Adipocyte (in vitro differentiated cells): ENCODE measurements around the gene CDC20.

Experiments
- DNase-seq: peaks from one replicate; pipeline ENCODE4 v3.0.0-alpha.2; 2015; ENCODE audit warnings: low read depth
- H3K27me3 ChIP-seq: replicated peaks from 2 replicates; pipeline ENCODE4 v1.7.0; 2013; ENCODE audit warnings: mild to moderate bottlenecking, low read length, moderate library complexity; ENCODE audit not compliant: control insufficient read depth, insufficient read depth
- H3K36me3 ChIP-seq: 2 replicates; pipeline ENCODE4 v1.7.0; 2013; ENCODE audit warnings: low read length, mild to moderate bottlenecking, moderate library complexity; ENCODE audit not compliant: control insufficient read depth, insufficient read depth, severe bottlenecking
- H3K4me1 ChIP-seq: 2 replicates; pipeline ENCODE4 v1.7.0; 2013; ENCODE audit warnings: mild to moderate bottlenecking, low read length, moderate library complexity; ENCODE audit not compliant: control insufficient read depth, insufficient read depth
- H3K4me3 ChIP-seq: 2 replicates; pipeline ENCODE4 v1.7.0; 2013; ENCODE audit warnings: mild to moderate bottlenecking, low read length, moderate library complexity
- H3K9ac ChIP-seq: 2 replicates; pipeline ENCODE4 v1.7.0; 2013; ENCODE audit warnings: mild to moderate bottlenecking, low read length, moderate library complexity
- H3K9me3 ChIP-seq: 2 replicates; pipeline ENCODE4 v1.7.0; 2013; ENCODE audit warnings: mild to moderate bottlenecking, low read length, moderate library complexity; ENCODE audit not compliant: control insufficient read depth

CDC20 gene

DNA sequence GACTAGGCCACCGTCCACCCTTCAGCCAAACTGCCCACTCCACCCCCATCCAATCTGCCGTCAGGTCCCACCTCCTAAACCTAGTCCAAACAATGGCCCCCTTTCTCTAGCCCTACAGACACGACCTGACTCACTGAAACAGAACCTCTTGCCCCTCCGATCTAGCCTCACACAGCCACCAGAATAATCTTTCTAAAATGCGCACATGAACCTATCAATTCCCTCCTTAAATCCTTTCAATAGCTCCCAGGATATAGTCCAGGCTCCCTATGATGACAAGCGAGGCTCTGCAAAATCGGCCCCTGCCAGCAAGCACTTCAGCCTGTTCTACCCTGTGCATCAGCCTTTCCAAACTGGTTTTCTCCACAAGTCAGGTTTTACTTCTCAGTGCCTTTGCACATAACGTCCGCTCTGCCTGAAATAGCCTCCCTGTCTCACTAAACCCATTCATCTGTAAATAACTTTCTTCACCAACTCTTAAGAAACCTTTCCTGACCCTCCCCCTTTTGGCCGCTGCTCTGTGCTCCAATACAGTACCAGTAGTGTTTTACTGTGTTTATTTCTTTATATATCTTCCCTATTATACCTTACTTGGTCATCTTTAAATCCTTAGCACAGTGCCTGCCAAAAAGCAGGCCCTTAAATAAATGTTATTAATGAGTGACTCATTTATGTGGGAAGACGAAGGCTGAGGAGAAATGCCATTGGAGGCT is 9.0 kb upstream of the CDC20 start:
- no peaks in the 10 kb centered on the region for H3K27me3 ChIP-seq
- H3K36me3 ChIP-seq: no peaks in the 10 kb centered on the region
- peaks cover 22% of the 10 kb centered on the region for H3K4me1 ChIP-seq
- H3K4me3 ChIP-seq: peak overlapping the region; percentile 75
- H3K9me3 ChIP-seq: no peaks in the 10 kb centered on the region
- H3K9ac ChIP-seq: peak overlapping the region; percentile 77
- no peak for DNase-seq

DNA sequence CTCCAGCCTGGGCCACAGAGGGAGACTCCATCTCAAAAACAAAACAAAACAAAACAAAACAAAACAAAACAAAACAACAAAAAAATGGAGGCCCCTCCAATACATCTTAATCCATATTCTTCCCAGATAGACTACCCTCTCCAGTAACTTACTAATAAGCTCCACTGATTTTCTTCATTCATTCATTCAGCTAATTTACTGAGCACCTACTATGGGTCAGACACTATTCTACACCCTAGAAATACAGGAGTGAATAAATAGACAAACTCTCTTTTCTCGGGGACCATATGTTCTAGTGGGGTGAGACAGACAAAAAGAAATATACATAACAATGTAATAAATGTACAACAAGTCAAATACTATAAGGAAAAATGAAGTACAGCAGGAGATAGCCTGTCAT is 7.8 kb upstream of the CDC20 start:
- Histone ChIP-seq H3K9me3 (no peaks in the 10 kb centered on the region), H3K9ac (no peak overlapping the region), H3K27me3 (no peaks in the 10 kb centered on the region), H3K36me3 (no peaks in the 10 kb centered on the region), H3K4me3 (no peak overlapping the region), H3K4me1 (peaks cover 10% of the 10 kb centered on the region)
- DNase-seq: no peak

DNA sequence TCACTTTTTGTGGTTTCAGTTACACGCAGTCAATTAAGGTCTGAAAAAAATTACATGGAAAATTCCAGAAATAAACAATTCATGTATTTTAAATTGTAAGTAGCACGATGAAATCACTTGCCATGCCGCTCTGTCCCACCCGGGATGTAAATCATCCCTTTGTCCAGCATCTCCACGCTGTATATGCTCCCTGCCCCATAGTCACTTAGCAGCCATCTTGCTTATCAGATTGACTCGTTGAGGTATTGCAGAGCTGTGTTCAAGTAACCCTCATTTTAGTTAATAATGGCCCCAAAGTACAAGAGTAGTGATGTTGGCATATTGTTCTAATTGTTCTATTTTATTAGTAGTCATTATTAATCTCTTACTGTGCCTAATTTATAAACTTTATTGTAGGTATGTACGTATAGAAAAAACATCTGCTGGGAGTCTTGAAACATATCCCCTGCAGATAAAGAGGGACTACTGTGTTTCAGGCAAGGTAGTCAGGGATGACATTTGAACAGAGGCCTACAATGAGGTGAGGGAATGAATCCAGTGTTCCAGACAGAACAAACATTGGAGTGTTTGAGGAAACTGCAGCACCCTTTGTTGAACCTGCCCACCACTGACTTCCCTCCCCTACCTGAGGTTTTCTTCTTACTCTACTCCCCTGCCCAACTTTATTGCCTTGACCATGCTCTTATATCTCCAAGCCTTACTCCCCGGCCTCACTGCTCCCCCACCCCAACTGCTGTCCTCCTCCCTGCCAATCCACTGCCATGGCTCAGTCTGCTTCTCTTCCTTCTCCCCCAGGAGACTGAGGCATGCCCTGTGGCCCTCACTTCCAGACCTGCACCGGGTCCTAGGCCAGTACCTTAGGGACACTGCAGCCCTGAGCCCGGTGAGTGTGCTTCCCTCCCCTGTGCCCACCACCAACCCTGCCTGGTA is 7.1 kb upstream of the CDC20 start:
- Histone ChIP-seq H3K36me3 (no peaks in the 10 kb centered on the region), H3K9ac (no peak overlapping the region)

DNA sequence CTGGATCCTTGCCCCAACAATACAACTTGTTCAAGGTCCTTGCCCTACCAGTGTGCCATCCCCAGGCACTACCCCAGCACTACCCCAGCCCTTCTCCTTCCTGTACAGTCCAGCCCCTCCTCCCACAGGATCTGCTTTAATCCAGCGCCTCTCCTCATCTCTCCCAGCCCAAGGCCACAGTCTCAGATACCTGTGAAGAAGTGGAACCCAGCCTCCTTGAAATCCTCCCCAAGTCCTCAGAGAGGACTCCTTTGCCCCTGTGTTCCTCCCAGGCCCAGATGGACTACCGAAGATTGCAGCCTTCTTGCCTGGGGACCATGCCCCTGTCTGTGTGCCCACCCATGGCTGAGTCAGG is 6.5 kb upstream of the CDC20 start:
- no peak overlapping the region for H3K4me3 ChIP-seq
- DNase-seq: no peak
- no peak overlapping the region for H3K9ac ChIP-seq
- H3K36me3 ChIP-seq: no peaks in the 10 kb centered on the region
- no peaks in the 10 kb centered on the region for H3K9me3 ChIP-seq
- H3K27me3 ChIP-seq: no peaks in the 10 kb centered on the region
- H3K4me1 ChIP-seq: peaks cover 9% of the 10 kb centered on the region

More for the DNA sequence above, 7.1 kb upstream of the CDC20 start:
- no peak for DNase-seq
- H3K27me3 ChIP-seq: no peaks in the 10 kb centered on the region
- H3K4me1 ChIP-seq: peaks cover 9% of the 10 kb centered on the region
- H3K9me3 ChIP-seq: no peaks in the 10 kb centered on the region
- H3K4me3 ChIP-seq: no peak overlapping the region

DNA sequence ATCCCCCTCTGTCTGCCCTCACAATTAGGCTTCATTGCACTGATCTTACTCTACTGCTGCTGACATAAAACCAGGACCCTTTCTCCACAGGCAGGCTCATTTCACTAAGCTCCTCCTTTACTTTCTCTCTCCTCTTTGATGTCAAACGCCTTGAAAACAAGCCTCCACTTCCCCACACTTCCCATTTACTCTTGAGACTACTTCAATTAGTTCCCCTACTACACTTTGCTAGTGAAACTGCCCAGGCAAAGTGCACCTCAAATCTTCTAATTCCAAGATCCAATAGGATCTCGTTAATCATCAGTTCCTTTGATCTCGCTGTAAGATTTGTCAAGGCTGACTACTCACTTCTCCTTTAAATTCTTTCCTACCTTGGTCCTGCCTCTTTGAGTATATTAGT is 5.9 kb upstream of the CDC20 start:
- Histone ChIP-seq H3K4me3 (no peak overlapping the region), H3K4me1 (peaks cover 12% of the 10 kb centered on the region), H3K9ac (no peak overlapping the region), H3K36me3 (no peaks in the 10 kb centered on the region), H3K27me3 (no peaks in the 10 kb centered on the region), H3K9me3 (no peaks in the 10 kb centered on the region)
- DNase-seq: no peak

DNA sequence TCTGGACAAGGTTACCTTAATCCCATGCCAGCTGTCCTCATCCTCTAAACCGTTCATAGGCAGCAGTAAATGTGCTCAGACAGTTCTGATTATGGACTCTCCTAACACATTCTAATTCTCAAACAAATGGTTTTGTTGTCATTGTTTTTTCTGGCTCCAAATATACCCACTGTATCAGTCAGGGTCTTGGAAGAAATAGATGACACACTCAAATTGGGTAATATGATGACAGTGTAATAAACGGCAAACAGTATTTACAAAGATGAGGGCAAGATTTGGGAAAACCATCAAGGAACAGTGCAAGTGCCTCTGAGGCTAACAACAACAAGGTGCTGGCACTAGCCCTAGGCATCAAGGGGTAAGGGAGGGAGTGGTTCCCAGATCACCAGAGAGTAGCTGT is 4.3 kb upstream of the CDC20 start:
- no peaks in the 10 kb centered on the region for H3K9me3 ChIP-seq
- no peak overlapping the region for H3K4me3 ChIP-seq
- H3K27me3 ChIP-seq: no peaks in the 10 kb centered on the region
- H3K36me3 ChIP-seq: no peaks in the 10 kb centered on the region
- peaks cover 12% of the 10 kb centered on the region for H3K4me1 ChIP-seq
- no peak for DNase-seq
- no peak overlapping the region for H3K9ac ChIP-seq

DNA sequence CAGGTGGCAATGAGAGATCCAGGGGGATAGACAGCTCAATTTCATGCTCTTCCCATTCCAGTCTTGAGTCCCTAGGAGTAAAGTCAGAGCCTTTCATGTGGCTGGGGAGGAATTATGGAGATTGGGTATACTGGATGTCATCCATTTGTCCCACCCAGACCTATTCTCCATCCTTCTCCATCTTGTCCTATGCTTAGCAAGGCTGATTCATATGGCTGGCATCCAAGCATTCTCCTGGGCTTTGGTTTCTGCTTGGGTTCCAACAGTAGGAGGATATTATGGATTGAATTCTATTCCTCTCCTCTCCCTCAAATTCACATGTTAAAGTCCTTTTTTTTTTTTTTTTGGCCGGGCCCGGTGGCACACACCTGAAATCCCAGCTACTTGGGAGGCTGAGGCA is 3.8 kb upstream of the CDC20 start:
- Histone ChIP-seq H3K36me3 (no peaks in the 10 kb centered on the region), H3K27me3 (no peaks in the 10 kb centered on the region), H3K9ac (no peak overlapping the region), H3K9me3 (no peaks in the 10 kb centered on the region), H3K4me1 (peaks cover 8% of the 10 kb centered on the region), H3K4me3 (no peak overlapping the region)
- DNase-seq: no peak

DNA sequence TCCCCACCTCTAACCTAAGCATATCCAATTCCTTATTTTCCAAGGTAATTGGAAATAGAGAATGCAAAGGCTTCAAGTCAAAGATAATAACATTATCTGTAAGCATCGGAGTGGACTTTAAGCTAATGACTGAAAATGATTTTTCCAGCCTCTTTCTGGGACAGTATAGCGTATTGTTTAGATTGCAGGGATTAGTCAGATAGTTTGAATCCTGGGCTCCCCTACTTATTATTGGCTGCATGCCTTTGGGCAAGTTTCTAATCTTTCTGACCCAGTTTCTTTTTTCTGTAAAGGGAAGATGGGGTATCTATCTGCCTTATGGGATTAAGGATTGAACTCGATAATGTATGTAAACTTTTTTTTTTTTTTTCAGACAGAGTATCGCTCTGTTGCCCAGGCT is 1.5 kb upstream of the CDC20 start:
- no peak for DNase-seq
- Histone ChIP-seq H3K27me3 (no peaks in the 10 kb centered on the region), H3K4me1 (peaks cover 7% of the 10 kb centered on the region), H3K9me3 (no peaks in the 10 kb centered on the region), H3K9ac (no peak overlapping the region), H3K36me3 (peaks cover 14% of the 10 kb centered on the region), H3K4me3 (no peak overlapping the region)

DNA sequence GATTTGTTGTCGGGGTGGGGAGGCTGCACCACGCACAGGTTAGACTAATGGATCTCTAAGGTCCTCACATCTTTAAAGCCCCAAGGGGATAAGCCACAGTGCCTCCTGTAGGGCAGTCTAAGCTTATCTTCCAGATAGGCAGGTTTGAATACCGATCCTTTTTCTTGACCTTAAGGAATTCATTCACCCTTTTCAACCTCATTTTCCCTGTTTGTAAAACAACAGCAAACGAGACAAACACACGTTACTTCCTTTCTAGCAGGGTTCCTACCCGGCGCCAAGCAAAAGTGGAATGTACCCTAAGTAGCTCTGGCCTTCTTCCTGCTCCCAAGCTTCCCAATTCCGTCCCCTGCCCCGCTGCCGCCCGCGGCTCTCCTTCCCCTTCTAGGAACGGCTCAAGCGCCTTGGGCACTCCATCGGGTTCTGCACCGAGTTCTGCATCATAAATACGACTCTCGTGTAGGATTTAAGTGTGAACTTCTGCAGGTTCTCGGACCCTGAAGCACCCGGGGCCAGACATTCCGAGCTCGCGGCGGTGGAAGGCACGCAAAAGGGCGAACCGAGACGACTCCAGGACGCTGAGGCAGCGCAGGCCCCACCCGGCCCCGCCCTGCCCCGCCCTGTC is 548 bp upstream of the CDC20 start:
- H3K36me3 ChIP-seq: peaks cover 24% of the 10 kb centered on the region
- peak overlapping the region; percentile 98 for H3K9ac ChIP-seq
- DNase-seq: no peak

DNA sequence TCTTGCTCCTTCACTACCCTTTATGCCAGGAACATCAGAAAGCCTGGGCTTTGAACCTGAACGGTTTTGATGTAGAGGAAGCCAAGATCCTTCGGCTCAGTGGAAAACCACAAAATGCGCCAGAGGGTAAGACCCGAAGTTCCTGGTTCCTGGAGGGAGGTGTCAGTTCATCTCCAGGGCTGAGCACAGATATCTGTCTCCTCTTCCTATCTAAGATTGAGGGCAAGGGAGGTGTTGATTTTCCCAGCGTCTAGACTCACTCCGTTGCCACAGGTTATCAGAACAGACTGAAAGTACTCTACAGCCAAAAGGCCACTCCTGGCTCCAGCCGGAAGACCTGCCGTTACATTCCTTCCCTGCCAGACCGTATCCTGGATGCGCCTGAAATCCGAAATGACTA is 915 bp downstream of the CDC20 start:
- Histone ChIP-seq H3K9me3 (no peaks in the 10 kb centered on the region), H3K27me3 (no peaks in the 10 kb centered on the region), H3K4me3 (peak overlapping the region; percentile 81), H3K4me1 (peaks cover 22% of the 10 kb centered on the region), H3K36me3 (peaks cover 39% of the 10 kb centered on the region), H3K9ac (peak overlapping the region; percentile 39)
- no peak for DNase-seq

More for the DNA sequence above, 548 bp upstream of the CDC20 start:
- Histone ChIP-seq H3K27me3 (no peaks in the 10 kb centered on the region), H3K4me1 (peaks cover 12% of the 10 kb centered on the region), H3K9me3 (no peaks in the 10 kb centered on the region), H3K4me3 (peak overlapping the region; percentile 91)

DNA sequence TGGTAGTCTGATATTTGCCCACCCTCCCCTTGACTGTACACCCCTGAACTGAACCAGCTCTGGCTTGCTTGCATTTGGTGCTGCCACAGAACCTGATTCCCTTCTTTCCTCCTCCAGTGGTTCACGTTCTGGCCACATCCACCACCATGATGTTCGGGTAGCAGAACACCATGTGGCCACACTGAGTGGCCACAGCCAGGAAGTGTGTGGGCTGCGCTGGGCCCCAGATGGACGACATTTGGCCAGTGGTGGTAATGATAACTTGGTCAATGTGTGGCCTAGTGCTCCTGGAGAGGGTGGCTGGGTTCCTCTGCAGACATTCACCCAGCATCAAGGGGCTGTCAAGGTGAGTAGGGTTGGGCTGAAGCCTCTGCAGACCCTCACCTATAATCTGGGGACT is 1.8 kb downstream of the CDC20 start:
- Histone ChIP-seq H3K9ac (no peak overlapping the region), H3K9me3 (no peaks in the 10 kb centered on the region), H3K27me3 (no peaks in the 10 kb centered on the region), H3K4me1 (peaks cover 22% of the 10 kb centered on the region), H3K36me3 (peaks cover 48% of the 10 kb centered on the region), H3K4me3 (no peak overlapping the region)
- no peak for DNase-seq
